ENCODE measurements around the gene S100A16.
A peak's percentile ranks its signal among the peaks of the same experiment; 100 is the strongest.
"Not testable (repeated sequence)": the region's sequence is repeated elsewhere in the genome, so short reads cannot be mapped to it uniquely, and the experiment has no call there.

Gene S100A16

GRCh38 chr1:153614189-153614900 lies 1.4 kb upstream of the S100A16 start:
- DNase-seq: no peak

GRCh38 chr1:153613406-153613805 lies 469 bp upstream of the S100A16 start:
- DNase-seq: no peak

- no peak for DNase-seq
Observed at GRCh38 chr1:153612111-153612754, 704 bp downstream of the S100A16 start.

- DNase-seq: no peak
Observed at GRCh38 chr1:153611356-153611755, 1.6 kb downstream of the S100A16 start.

- DNase-seq: no peak
Observed at GRCh38 chr1:153610811-153611301, 2.1 kb downstream of the S100A16 start.

GRCh38 chr1:153610334-153610733 lies 2.6 kb downstream of the S100A16 start:
- no peak for DNase-seq

- no peak for DNase-seq
Observed at GRCh38 chr1:153609585-153609907, 3.4 kb downstream of the S100A16 start.

- no peak for DNase-seq
Observed at GRCh38 chr1:153608742-153609584, 4.0 kb downstream of the S100A16 start.

- no peak for DNase-seq
Observed at GRCh38 chr1:153608089-153608682, 4.8 kb downstream of the S100A16 start.

- DNase-seq: no peak
Observed at GRCh38 chr1:153607381-153607780, 5.6 kb downstream of the S100A16 start.

- DNase-seq: no peak
Observed at GRCh38 chr1:153606194-153606593, 6.7 kb downstream of the S100A16 start.

- no peak for DNase-seq
Observed at GRCh38 chr1:153602749-153603148, 10.2 kb downstream of the S100A16 start.

- DNase-seq: no peak
Observed at GRCh38 chr1:153599847-153600246, 13.1 kb downstream of the S100A16 start.

GRCh38 chr1:153598309-153599172 lies 14.4 kb downstream of the S100A16 start:
- peak; percentile 31 for DNase-seq

- DNase-seq: peak; percentile 49
Observed at GRCh38 chr1:153597206-153597605, 15.7 kb downstream of the S100A16 start.

- no peak for DNase-seq
Observed at GRCh38 chr1:153592748-153593147, 20.2 kb downstream of the S100A16 start.

GRCh38 chr1:153588482-153588881 lies 24.5 kb downstream of the S100A16 start:
- DNase-seq: no peak

- not testable (repeated sequence) for DNase-seq
Observed at GRCh38 chr1:153588033-153588432, 24.9 kb downstream of the S100A16 start.

GRCh38 chr1:153587314-153587713 lies 25.6 kb downstream of the S100A16 start:
- DNase-seq: no peak

- no peak for DNase-seq
Observed at GRCh38 chr1:153586347-153586746, 26.6 kb downstream of the S100A16 start.

GRCh38 chr1:153585006-153585405 lies 27.9 kb downstream of the S100A16 start:
- DNase-seq: no peak

- DNase-seq: no peak
Observed at GRCh38 chr1:153583976-153584375, 29.0 kb downstream of the S100A16 start.
